Activated T-cell treated with anti-CD3 and anti-CD28 coated beads, Interleukin-2, amount 50 U/mL, for 1 hour (primary cell): ENCODE data around the gene GALNT10.

Experiments
- DNase-seq: peaks from one replicate; pipeline ENCODE4 v3.0.0-alpha.2; 2020

GALNT10 gene

GRCh38 chr5:154412316-154412715 lies 221.8 kb downstream of the GALNT10 start:
- DNase-seq = no peak

GRCh38 chr5:154412925-154413324 lies 222.4 kb downstream of the GALNT10 start:
- DNase-seq = no peak

- DNase-seq = no peak
Observed at GRCh38 chr5:154415114-154415513, 224.6 kb downstream of the GALNT10 start.

- DNase-seq = no peak
Observed at GRCh38 chr5:154418344-154418820, 227.8 kb downstream of the GALNT10 start.

- no peak for DNase-seq
Observed at GRCh38 chr5:154419236-154419635, 228.7 kb downstream of the GALNT10 start.

GRCh38 chr5:154421868-154422267 lies 231.3 kb downstream of the GALNT10 start:
- DNase-seq = no peak

GRCh38 chr5:154422298-154422697 lies 231.8 kb downstream of the GALNT10 start:
- no peak for DNase-seq

GRCh38 chr5:154428208-154428607 lies 237.7 kb downstream of the GALNT10 start:
- no peak for DNase-seq

- no peak for DNase-seq
Observed at GRCh38 chr5:154429341-154429740, 238.8 kb downstream of the GALNT10 start.

GRCh38 chr5:154430466-154430865 lies 239.9 kb downstream of the GALNT10 start:
- no peak for DNase-seq

- DNase-seq = no peak
Observed at GRCh38 chr5:154430961-154431630, 240.6 kb downstream of the GALNT10 start.

- no peak for DNase-seq
Observed at GRCh38 chr5:154435226-154435625, 244.7 kb downstream of the GALNT10 start.

GRCh38 chr5:154437281-154437965 lies 246.9 kb downstream of the GALNT10 start:
- no peak for DNase-seq

- DNase-seq = no peak
Observed at GRCh38 chr5:154440540-154440939, 250.0 kb downstream of the GALNT10 start.

- no peak for DNase-seq
Observed at GRCh38 chr5:154442801-154443200, 252.3 kb downstream of the GALNT10 start.

GRCh38 chr5:154444556-154445421 lies 254.3 kb downstream of the GALNT10 start:
- DNase-seq = no peak

GRCh38 chr5:154445422-154446194 lies 255.1 kb downstream of the GALNT10 start, which contains the start of gene SAP30L:
Gene SAP30L (plus strand): TSS chr5:154445997. CDS start chr5:154446605, 608 bp downstream.
- peak; percentile 99 for DNase-seq

GRCh38 chr5:154446195-154447088 lies 255.9 kb downstream of the GALNT10 start:
- peak; percentile 56 for DNase-seq

GRCh38 chr5:154447089-154447725 lies 256.7 kb downstream of the GALNT10 start:
- no peak for DNase-seq

- no peak for DNase-seq
Observed at GRCh38 chr5:154449786-154450185, 259.3 kb downstream of the GALNT10 start.

- no peak for DNase-seq
Observed at GRCh38 chr5:154451957-154452356, 261.4 kb downstream of the GALNT10 start.
